Activated CD4-positive, alpha-beta memory T cell treated with anti-CD3 and anti-CD28 coated beads for 36 hours (primary cell): ENCODE measurements around the gene PGAM1. TPM values are rescaled to one million over a fixed set of nuclear protein-coding genes. Genes with fewer than 3 reads are reported as not detected.
"Not testable (repeated sequence)": the region's sequence is repeated elsewhere in the genome, so short reads cannot be mapped to it uniquely, and the experiment has no call there.

ENCODE experiments used
- CTCF ChIA-PET: fragments of 350-600 bp; sonication (Branson Sonifier 250); formaldehyde crosslinking; loops from one replicate; lab custom pipeline; 2021; ENCODE audit warnings: antibody characterized with exemption, inconsistent platforms; lab: Charles Lee
- POLR2A ChIA-PET: fragments of 350-600 bp; sonication (Branson Sonifier 250); formaldehyde crosslinking; loops from one replicate; lab custom pipeline; 2021; ENCODE audit warnings: antibody characterized with exemption; lab: Charles Lee
- DNase-seq: peaks from one replicate; pipeline ENCODE4 v3.0.0-alpha.2; 2020
- H3K27ac Mint-ChIP-seq: one replicate; pipeline ENCODE4 v1.8.0; 2021; ENCODE audit warnings: mixed read lengths
- H3K27me3 Mint-ChIP-seq: one replicate; pipeline ENCODE4 v1.8.0; 2021; ENCODE audit warnings: mixed read lengths
- H3K36me3 Mint-ChIP-seq: one replicate; pipeline ENCODE4 v1.8.0; 2021; ENCODE audit warnings: mixed read lengths
- H3K4me1 Mint-ChIP-seq: one replicate; pipeline ENCODE4 v1.8.0; 2021; ENCODE audit warnings: low read depth, mixed read lengths
- H3K4me3 Mint-ChIP-seq: one replicate; pipeline ENCODE4 v1.8.0; 2021; ENCODE audit warnings: mild to moderate bottlenecking, mixed read lengths
- H3K9me3 Mint-ChIP-seq: one replicate; pipeline ENCODE4 v1.8.0; 2021; ENCODE audit warnings: mixed read lengths
- intact Hi-C: fragments of 100-400 bp; cut with micrococcal nuclease; formaldehyde crosslinking; loops from one replicate; pipeline ENCODE4 v1.15.1; 2023
- total RNA-seq, 2 experiments: library from RNA; stranded (reverse); gene quantifications; one replicate each; pipeline ENCODE4 v1.2.3, GENCODE V29; 2021

The PGAM1 gene
- total RNA-seq, 2 experiments from 2014 or later: 1,430 to 1,457 TPM

DNA sequence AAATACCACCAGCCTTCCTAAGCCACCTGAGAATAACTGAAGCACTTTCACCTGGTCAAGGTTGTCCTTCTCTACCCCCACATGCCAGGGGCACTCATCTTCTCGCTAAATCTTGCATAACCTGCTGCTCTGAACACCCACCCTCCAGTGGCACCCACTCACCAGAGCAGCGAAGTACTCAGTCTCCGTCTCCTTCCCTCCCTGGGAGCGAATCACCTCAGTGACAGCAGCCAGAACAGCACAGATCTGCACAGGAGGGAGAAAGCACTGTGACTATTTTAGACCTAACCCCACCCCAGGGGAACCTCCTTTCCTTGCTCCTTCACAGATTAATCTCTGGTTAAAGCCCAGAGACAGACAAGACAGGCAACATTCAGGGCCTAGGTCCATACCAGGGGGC lies 29.9 kb upstream of the PGAM1 start:
- no peak overlapping the region for H3K27ac Mint-ChIP-seq

DNA sequence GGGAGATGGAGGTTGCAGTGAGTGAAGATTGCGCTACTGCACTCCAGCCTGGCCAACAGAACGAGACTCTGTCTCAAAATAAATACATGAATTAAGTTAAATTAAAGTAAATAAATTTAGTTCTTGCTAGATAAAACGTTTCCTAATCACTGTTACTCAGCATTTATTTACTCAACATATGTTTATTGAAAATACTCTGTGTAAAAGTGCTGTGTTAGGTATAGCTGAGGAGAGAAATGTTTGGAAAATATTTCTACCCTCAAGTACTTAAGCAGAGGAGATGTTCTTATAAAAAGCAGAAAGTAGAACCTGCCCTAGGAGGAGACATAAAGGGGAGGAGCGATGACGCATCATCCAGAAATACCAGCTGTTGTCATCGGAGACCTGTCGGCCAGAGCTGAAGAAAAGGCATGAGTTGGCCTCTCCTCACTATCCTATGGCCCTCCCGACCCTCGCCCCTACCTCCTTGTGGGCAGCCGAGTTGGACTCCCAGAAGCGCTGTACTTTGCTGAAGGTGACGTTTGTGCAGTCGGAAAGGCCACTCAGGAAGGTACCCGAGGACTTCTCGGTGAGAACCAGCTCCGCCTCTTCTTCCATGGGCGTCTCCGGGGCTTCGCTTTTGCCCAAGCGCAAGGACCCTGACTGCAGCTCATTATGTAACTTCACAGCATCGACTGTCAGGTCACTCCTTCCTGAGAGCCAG lies 26.0 kb upstream of the PGAM1 start:
- Mint-ChIP-seq H3K27me3 (no peaks in the 10 kb centered on the region), H3K36me3 (peaks cover 10% of the 10 kb centered on the region), H3K27ac (peak overlapping the region; percentile 88), H3K4me3 (peak overlapping the region; percentile 93), H3K4me1 (peaks cover 10% of the 10 kb centered on the region), H3K9me3 (no peaks in the 10 kb centered on the region)
- ChIA-PET POLR2A (interaction anchor here (0.6 to 3.1 kb wide), 7 partner anchors 14 to 197 kb away, joined by 3 to 48 read pairs (median 9); partner anchors contain the start of genes FRAT1 and FRAT2), CTCF (interaction anchor here (0.9 to 16.2 kb wide), 10 partner anchors 9 to 421 kb away, joined by 3 to 194 read pairs (median 6); partner anchors contain the start of gene PGAM1)
- intact Hi-C loops: loop anchor here (5.0 kb wide), 2 partner anchors 68 to 813 kb away; partner anchors contain the start of genes FRAT2 and TM9SF3
- peak; percentile 70 for DNase-seq

More for the DNA sequence above, 29.9 kb upstream of the PGAM1 start:
- Mint-ChIP-seq H3K27me3 (no peaks in the 10 kb centered on the region), H3K36me3 (peaks cover 21% of the 10 kb centered on the region), H3K9me3 (no peaks in the 10 kb centered on the region), H3K4me1 (peaks cover 10% of the 10 kb centered on the region), H3K4me3 (no peak overlapping the region)
- no peak for DNase-seq
- POLR2A ChIA-PET: no interaction called here
- intact Hi-C loops: no loop called here
- CTCF ChIA-PET: no interaction called here

DNA sequence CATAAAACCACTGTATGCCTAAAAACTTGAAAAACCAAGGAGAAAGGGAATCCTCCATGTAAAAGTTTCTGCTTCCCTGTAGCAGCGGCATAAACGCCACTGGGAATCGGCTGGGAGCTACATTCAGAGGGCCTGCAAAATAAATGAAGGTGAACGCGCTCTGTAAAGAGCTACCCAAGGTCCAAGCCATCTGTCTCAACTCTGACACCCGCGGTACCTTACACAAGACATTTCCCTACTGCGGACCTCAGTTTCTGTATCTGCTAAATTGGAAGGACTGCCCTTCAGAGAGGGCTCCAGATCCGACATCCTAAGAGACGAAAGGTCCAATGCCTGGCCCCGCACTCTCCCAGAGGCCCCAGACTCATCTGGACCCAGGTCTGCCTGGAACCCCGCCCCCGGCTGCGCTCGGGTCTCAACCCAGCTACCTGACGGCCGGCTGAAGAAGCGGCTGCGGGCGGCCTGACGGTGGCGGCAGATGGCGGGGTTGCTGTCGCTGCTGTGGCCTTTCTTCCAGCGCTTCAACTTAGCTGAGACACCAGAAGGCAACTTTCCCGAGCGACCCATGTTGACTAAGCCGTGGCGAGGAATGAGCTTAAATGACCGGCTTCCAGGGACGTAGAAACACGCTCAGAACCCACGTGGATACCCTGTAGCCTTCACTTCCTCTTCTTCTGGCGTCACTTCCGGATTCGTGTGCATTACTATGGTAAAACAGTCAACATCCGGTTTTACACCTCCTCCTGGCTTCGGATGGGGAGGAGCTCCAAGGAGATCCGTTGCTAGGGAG lies 25.1 kb upstream of the PGAM1 start, which contains the start of gene RRP12:
RRP12 (minus strand) TSS at position 676 of the 790 bp plus-strand sequence; CDS start at position 567, 109 bp downstream.
- no peaks in the 10 kb centered on the region for H3K9me3 Mint-ChIP-seq
- peak; percentile 88 for DNase-seq
- CTCF ChIA-PET: interaction anchor here (0.7 to 16.2 kb wide), 19 partner anchors 8 to 328 kb away, joined by 3 to 194 read pairs (median 5); partner anchors contain the start of genes FRAT1 and PGAM1
- peak within 1 kb of the TSS; percentile 93 for H3K4me3 Mint-ChIP-seq
- peaks cover 8% of the 10 kb centered on the region for H3K36me3 Mint-ChIP-seq
- intact Hi-C loops: loop anchor here (1.0 to 5.0 kb wide), 5 partner anchors 45 to 814 kb away; partner anchors contain the start of genes ARHGAP19, EXOSC1, FRAT2 and MMS19
- peaks cover 10% of the 10 kb centered on the region for H3K4me1 Mint-ChIP-seq
- peak within 1 kb of the TSS; percentile 88 for H3K27ac Mint-ChIP-seq
- no peaks in the 10 kb centered on the region for H3K27me3 Mint-ChIP-seq
- POLR2A ChIA-PET: interaction anchor here (0.6 to 3.1 kb wide), 15 partner anchors 13 to 196 kb away, joined by 3 to 48 read pairs (median 6); partner anchors contain the start of genes FRAT1, FRAT2, PGAM1 and UBTD1

DNA sequence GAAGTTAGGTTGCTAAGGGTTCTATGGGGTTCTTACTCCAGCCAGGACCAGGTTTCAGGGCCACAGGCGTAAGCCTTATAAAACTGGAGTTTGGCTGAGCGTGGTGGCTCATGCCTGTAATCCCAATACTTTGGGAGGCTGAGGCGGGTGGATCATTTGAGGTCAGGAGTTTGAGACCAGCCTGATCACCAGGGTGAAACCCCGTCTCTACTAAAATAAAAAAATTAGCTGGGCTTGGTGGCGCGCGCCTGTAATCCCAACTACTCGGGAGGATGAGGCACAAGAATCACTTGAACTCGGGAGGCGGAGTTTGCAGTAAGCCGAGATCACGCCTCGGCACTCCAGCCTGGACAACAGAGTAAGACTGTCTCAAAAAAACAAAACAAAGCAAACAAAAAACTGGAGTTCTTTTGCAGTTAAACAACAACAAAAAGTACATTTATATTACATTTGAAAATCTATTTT lies 24.5 kb upstream of the PGAM1 start:
- no peak for DNase-seq
- ChIA-PET POLR2A (interaction anchor here (1.0 to 3.1 kb wide), 13 partner anchors 12 to 110 kb away, joined by 3 to 48 read pairs (median 7); partner anchors contain the start of genes FRAT1, FRAT2, PGAM1 and UBTD1), CTCF (interaction anchor here (0.7 to 16.2 kb wide), 16 partner anchors 9 to 328 kb away, joined by 3 to 194 read pairs (median 5); partner anchors contain the start of genes FRAT1 and PGAM1)
- no peaks in the 10 kb centered on the region for H3K27me3 Mint-ChIP-seq
- peaks cover 2% of the 10 kb centered on the region for H3K36me3 Mint-ChIP-seq
- H3K4me3 Mint-ChIP-seq: peak overlapping the region; percentile 93
- peaks cover 8% of the 10 kb centered on the region for H3K4me1 Mint-ChIP-seq
- H3K9me3 Mint-ChIP-seq: no peaks in the 10 kb centered on the region
- intact Hi-C loops: loop anchor here (1.0 to 5.0 kb wide), 5 partner anchors 45 to 814 kb away; partner anchors contain the start of genes ARHGAP19, EXOSC1, FRAT2 and MMS19
- peak overlapping the region; percentile 88 for H3K27ac Mint-ChIP-seq

DNA sequence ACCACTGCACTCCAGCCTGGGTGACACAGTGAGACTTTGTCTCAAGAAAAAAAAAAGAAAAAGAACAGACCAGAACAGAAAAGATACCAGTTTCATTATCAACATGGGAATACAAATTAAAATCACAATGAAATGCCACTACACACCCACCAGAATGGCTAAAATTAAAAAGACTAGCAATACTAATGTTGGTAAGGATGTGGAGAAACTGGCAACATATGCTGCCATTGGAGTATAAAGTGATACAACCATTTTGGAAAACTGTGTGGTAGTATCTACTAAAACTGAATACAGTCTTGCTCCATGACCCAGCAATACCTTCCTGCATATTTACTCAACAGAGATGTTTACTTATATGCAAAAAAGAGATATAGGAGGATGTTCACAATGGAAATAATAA lies 21.9 kb upstream of the PGAM1 start:
- Mint-ChIP-seq H3K27me3 (no peaks in the 10 kb centered on the region), H3K36me3 (no peaks in the 10 kb centered on the region), H3K27ac (no peak overlapping the region), H3K4me1 (peaks cover 16% of the 10 kb centered on the region), H3K9me3 (no peaks in the 10 kb centered on the region), H3K4me3 (no peak overlapping the region)
- ChIA-PET CTCF (interaction anchor here (0.7 to 16.2 kb wide), 4 partner anchors 10 to 40 kb away, joined by 3 to 194 read pairs (median 10); partner anchors contain the start of gene PGAM1), POLR2A (no interaction called here)
- intact Hi-C loops: loop anchor here (5.0 kb wide), 2 partner anchors 72 to 817 kb away; partner anchors contain the start of genes FRAT2 and TM9SF3
- DNase-seq: no peak

DNA sequence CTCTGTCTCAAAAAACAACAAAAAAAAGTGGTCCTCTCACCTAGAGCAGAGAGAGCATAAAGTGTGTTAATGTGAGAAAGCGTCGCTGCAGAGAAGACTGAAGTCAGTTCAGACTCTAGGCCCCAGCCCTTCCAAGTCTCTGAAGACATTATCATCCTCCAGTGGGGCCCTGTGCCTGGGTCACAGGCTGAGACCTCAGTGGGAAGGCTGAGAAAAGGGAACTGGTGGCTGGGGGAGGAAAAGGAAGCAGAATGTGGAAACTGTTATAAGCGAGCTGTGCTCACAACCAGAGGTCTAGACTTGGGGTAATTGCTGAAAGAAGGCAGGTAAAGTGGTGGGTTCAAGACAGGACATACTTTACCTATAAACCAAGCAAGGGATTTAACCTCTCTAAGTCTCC lies 19.9 kb upstream of the PGAM1 start:
- Mint-ChIP-seq H3K27ac (no peak overlapping the region), H3K4me3 (no peak overlapping the region), H3K9me3 (no peaks in the 10 kb centered on the region), H3K36me3 (no peaks in the 10 kb centered on the region), H3K27me3 (no peaks in the 10 kb centered on the region), H3K4me1 (peaks cover 12% of the 10 kb centered on the region)
- intact Hi-C loops: loop anchor here (2.0 to 5.0 kb wide), 3 partner anchors 17 to 206 kb away; no protein-coding TSS in a partner anchor
- no peak for DNase-seq
- POLR2A ChIA-PET: interaction anchor here (1.3 kb wide), 1 partner anchor 29 kb away, joined by 4 read pairs; no protein-coding TSS in a partner anchor
- CTCF ChIA-PET: interaction anchor here (1.0 to 16.2 kb wide), 6 partner anchors 9 to 147 kb away, joined by 3 to 194 read pairs (median 5); partner anchors contain the start of gene PGAM1

DNA sequence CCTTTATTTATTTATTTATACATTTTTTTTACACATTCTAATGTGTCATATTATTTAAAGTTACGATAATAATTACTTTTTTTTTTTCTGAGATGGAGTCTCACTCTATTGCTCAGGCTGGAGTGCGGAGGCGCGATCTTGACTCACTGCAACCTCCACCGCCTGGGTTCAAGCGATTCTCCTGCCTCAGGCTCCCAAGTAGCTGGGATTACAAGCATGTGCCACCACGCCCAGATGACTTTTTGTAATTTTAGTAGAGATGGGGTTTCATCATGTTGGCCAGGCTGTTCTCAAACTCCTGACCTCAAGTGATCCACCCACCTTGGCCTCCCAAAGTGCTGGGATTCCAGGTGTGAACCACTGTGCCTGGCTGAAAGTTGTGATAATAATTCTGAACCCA lies 19.5 kb upstream of the PGAM1 start:
- not testable (repeated sequence) for H3K27ac Mint-ChIP-seq, H3K36me3 Mint-ChIP-seq, H3K9me3 Mint-ChIP-seq, H3K4me3 Mint-ChIP-seq, DNase-seq, H3K27me3 Mint-ChIP-seq
- POLR2A ChIA-PET: interaction anchor here (1.3 to 3.9 kb wide), 3 partner anchors 17 to 28 kb away, joined by 4 to 19 read pairs (median 9); no protein-coding TSS in a partner anchor
- intact Hi-C loops: loop anchor here (2.0 to 5.0 kb wide), 3 partner anchors 16 to 206 kb away; no protein-coding TSS in a partner anchor
- CTCF ChIA-PET: interaction anchor here (0.6 to 16.2 kb wide), 12 partner anchors 9 to 147 kb away, joined by 3 to 194 read pairs (median 5); partner anchors contain the start of gene PGAM1
- H3K4me1 Mint-ChIP-seq: peaks cover 10% of the 10 kb centered on the region

DNA sequence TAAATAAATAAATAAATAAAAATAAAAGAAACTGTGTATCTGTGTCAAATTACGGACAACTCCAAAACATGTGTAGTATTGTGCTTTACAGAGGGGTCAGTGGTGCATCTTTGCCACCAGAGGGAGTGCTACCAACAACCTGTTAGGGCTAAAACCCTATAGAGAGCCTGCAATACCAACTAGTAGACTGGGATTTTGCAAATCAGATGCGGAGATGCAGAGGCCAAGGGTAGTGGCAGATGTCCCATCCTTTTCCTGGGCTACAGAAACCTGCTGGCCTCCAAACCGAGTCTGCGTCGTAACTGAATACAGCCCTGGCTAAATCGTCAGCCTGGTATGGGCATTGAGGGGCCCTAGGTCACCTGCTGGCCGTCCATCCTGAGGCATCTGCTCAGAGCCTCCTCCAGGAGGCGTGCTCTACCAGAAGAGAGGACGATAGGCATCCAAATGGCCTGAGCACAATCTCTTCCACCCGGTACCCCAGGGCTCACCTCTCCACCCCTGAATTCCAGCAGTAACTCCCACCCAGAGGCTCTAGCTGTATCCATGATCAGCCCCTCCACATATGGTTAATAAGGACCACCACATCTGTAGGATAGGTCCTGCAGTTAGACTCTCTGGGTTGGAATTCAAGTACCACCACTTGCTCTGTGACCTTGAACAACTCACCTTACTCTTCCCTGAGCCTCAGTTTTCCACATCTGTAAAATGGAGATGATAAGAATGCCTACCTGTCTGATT lies 18.6 kb upstream of the PGAM1 start:
- CTCF ChIA-PET: interaction anchor here (0.7 to 16.2 kb wide), 18 partner anchors 8 to 146 kb away, joined by 3 to 194 read pairs (median 5); partner anchors contain the start of gene PGAM1
- Mint-ChIP-seq H3K9me3 (no peaks in the 10 kb centered on the region), H3K27ac (peak overlapping the region; percentile 70), H3K36me3 (no peaks in the 10 kb centered on the region), H3K4me3 (no peak overlapping the region), H3K27me3 (no peaks in the 10 kb centered on the region), H3K4me1 (peaks cover 13% of the 10 kb centered on the region)
- POLR2A ChIA-PET: interaction anchor here (0.5 to 3.9 kb wide), 7 partner anchors 11 to 38 kb away, joined by 3 to 19 read pairs (median 4); no protein-coding TSS in a partner anchor
- DNase-seq: peak; percentile 79
- intact Hi-C loops: loop anchor here (1.0 to 5.0 kb wide), 7 partner anchors 15 to 205 kb away; no protein-coding TSS in a partner anchor

DNA sequence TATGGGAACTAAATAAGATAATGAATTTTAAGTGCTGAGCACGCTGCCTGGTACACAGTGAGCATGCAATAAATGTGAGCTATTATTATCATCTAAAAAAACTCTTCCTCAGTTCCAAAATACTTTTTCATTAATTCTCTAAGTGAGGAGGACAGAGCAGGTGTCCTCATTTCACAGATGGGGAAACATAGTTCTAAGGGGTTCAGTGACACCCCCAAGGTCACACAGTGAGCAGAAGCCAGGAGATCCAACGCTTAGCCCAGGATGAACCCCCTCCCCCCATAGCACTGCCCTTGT lies 18.1 kb upstream of the PGAM1 start:
- CTCF ChIA-PET: interaction anchor here (0.7 to 16.2 kb wide), 11 partner anchors 14 to 145 kb away, joined by 3 to 194 read pairs (median 6); partner anchors contain the start of gene PGAM1
- intact Hi-C loops: loop anchor here (1.0 to 5.0 kb wide), 7 partner anchors 15 to 204 kb away; no protein-coding TSS in a partner anchor
- peak overlapping the region; percentile 70 for H3K27ac Mint-ChIP-seq
- peaks cover 18% of the 10 kb centered on the region for H3K4me1 Mint-ChIP-seq
- POLR2A ChIA-PET: interaction anchor here (0.7 to 3.9 kb wide), 5 partner anchors 10 to 37 kb away, joined by 3 to 19 read pairs (median 4); no protein-coding TSS in a partner anchor
- no peaks in the 10 kb centered on the region for H3K27me3 Mint-ChIP-seq
- no peaks in the 10 kb centered on the region for H3K36me3 Mint-ChIP-seq
- no peak for DNase-seq
- H3K9me3 Mint-ChIP-seq: no peaks in the 10 kb centered on the region
- no peak overlapping the region for H3K4me3 Mint-ChIP-seq

DNA sequence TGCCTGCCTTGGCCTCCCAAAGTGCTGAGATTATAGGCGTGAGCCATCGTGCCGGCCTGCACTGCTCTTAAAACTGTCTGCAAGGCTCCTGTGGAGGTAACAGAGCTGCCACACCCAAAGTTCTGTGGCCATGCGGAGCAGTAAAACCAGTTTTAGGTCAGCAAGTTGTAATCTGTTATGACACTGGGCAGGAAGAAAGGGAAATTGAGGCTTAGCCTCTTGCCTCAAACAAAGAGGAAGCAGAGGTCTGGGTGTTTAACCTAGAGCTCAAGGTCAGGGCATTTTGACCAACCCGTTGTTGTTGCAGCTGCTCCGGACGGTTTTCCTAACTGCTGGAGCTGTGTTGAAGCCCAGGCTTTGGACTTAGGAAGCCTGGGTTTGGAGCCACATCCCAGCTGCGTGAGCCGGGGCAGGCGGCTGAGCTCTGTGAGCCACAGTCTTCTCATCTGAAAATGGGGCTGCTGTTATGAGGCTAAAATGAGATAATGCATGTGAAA lies 17.4 kb upstream of the PGAM1 start:
- no peaks in the 10 kb centered on the region for H3K36me3 Mint-ChIP-seq
- DNase-seq: no peak
- H3K4me1 Mint-ChIP-seq: peaks cover 22% of the 10 kb centered on the region
- no peak overlapping the region for H3K4me3 Mint-ChIP-seq
- H3K27ac Mint-ChIP-seq: no peak overlapping the region
- ChIA-PET POLR2A (interaction anchor here (0.6 to 3.9 kb wide), 5 partner anchors 9 to 36 kb away, joined by 3 to 19 read pairs (median 4); no protein-coding TSS in a partner anchor), CTCF (interaction anchor here (0.7 to 16.2 kb wide), 12 partner anchors 9 to 144 kb away, joined by 3 to 194 read pairs (median 6); partner anchors contain the start of gene PGAM1)
- no peaks in the 10 kb centered on the region for H3K27me3 Mint-ChIP-seq
- no peaks in the 10 kb centered on the region for H3K9me3 Mint-ChIP-seq
- intact Hi-C loops: loop anchor here (5.0 kb wide), 1 partner anchor 204 kb away; no protein-coding TSS in a partner anchor
